NCI-H748 (cell line): Measurements from ENCODE around the gene CHST8.

ENCODE experiments used
- DNase-seq: peaks from one replicate; lab custom pipeline; 2025; ENCODE audit not compliant: unreplicated experiment; lab: John Stamatoyannopoulos, UW

Gene CHST8

DNA sequence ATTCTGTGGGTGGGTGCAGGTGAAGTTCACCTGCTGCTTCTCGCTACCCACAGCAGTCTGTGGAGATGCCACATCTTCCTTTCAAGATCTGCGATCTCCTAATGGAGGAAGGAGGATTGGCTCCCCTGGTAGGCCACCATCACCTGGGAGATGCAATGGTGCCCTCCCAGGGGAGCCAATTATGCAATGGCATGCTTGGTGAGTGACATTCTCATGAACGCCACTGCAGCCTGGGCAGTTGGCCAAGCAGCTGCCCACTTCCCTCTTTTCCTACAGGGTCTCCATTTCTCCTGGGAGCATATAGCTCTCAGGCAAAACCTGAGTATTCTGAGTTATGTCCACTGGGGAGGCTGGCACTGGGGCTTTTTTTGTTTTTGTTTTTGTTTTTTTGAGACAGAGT, 91.4 kb downstream of the CHST8 start:
- no peak for DNase-seq

- DNase-seq, result no peak
These were observed 92.4 kb downstream of the CHST8 start for GRCh38 chr19:33714149-33714548.

DNA sequence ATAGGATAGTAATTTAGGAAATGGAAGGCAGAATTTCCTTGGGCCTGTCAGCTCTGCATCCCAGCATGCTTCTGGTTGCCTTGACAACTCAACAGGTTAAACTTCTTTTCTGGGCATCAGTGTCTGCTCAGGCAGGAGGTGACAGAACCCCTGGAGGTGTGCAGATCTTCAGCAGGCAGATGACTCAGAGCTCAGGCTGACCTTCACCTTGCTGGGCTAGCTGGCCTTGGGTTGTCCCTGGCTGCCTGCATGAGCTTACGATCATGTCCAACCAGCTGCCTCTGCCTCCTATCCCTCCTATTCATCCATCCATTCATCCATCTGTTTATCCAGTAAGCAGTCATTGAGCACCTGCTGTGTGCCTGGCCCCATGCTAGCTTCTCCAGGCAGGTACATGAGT, 93.7 kb downstream of the CHST8 start:
- DNase-seq, result no peak

DNA sequence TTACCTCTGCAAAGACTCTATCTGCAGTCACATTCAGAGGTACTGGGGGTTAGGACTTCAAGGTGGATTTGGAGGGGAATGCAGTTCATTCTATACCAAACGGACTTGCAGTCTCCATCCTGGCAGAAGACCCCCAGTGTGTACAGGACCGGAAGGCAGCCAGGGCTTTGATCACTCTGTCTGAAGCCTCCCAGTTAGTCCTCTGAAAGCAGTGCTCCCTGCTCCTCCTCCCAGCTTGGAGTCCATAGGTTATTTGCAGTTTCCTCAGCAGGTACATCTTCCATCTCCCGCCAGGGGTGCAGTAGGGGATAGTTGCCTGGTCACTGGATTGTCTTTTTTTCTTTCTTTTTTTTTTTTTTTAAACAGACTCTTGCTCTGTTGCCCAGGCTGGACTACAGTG, 96.1 kb downstream of the CHST8 start:
- no peak for DNase-seq

DNA sequence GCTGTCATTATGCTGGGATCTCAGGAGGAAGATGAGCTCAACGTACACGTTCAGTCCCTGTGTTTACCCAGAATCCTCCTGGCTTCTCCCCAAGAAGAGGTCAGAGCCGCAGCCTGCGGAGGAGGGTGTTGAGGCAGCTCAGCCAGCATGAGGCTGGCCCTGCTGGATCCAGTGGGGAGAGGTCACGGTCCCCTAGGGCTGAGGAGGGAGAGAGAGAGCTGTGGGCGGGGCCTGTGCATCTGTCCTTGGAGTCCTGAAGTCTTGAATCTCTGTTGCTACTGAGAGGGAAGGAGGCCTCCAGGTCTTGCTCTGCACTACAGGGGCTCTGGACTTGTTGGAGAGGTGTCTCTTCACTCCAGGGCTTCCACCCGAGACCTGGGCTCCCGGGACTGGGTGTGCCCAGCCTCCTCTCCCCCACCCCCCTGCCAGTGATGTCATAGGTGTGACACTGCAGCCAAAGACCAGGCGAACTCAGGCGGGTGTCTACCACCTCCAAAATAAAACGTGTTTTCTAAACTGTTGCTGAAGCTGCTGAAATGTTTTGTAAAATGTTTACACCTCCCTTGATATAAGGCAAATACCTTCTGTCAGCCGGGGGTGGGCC, 97.0 kb downstream of the CHST8 start:
- DNase-seq, result no peak

DNA sequence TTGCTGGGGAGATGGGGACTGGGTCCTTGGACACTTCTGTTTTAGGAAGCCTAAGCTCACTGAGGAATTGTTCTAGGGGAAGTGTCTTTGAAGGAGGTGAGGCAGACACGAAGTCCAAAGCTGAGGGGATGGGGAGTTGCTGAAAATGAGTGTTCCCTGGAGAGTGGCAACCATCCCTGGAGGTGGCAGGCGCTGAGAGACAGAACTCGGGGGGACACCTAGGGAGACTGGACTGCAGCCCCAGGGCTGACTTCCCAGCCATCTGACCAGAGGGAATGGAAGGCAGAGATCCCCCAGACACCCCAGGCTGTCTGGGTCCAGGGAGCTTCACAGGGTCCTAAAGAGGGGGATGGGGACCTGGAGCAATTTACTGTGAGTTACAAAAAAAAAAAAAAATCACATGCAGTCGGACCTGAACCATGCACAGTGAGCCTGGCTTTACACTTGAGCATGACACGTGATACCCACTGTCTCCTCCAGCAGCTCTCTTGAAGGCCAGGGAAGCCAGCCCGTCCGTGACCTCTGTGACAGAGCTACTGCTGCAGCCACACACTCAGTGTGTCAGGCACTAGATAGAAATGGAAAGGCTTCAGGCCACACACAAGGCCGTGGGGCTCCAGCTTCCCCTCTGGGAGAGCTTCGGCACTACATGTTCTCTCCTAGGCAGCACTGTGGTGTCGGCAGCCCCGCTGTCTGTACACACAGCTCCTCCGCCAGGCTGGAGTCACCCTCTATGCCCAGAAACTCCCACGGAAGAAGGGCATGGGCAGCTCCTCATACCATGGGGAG, 97.8 kb downstream of the CHST8 start:
- no peak for DNase-seq

- DNase-seq, result no peak
These were observed 98.4 kb downstream of the CHST8 start for GRCh38 chr19:33720155-33720493.

- no peak for DNase-seq
These were observed 99.2 kb downstream of the CHST8 start for GRCh38 chr19:33720691-33721682.

GRCh38 chr19:33721735-33722297, 100.1 kb downstream of the CHST8 start:
- DNase-seq, result no peak

- no peak for DNase-seq
These were observed 100.9 kb downstream of the CHST8 start for GRCh38 chr19:33722456-33723239.

GRCh38 chr19:33723512-33723911, 101.8 kb downstream of the CHST8 start:
- DNase-seq, result no peak

DNA sequence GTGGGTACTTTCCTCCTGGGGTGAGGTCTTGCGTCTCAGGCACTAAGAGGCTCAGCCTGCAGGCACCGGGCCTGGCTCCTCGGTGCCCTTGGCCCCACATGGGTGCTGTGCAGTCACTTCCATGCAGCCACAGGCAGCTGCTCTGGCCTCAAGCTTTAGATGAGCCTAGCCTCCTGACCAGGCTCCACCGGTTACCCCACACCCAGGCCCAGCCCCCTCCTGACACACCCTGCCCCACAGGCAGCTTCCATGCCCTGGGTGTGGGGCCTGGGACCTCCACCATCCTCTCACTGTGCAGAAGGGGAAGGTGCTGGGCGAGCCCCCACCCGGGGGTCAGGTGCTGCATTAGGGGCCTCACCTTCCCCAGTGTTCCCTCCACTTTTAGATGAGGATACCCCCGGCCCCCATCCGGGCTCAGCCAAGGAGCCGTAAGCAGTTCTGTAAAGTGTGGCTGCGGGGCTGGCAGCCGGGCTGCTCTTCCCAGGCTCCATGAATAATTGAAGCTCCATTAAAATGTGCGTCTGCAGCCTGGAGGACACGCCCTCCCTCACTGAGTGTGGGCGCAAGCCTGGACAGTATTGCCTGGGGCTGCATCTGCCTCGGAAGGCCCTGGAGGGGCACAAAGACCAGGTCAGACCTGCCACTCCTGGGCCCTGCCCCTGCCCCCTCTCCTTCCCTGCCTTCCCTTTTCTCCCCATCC, 102.4 kb downstream of the CHST8 start:
- DNase-seq, result peak; percentile 48

- no peak for DNase-seq
These were observed 102.9 kb downstream of the CHST8 start for GRCh38 chr19:33724721-33725060.

DNA sequence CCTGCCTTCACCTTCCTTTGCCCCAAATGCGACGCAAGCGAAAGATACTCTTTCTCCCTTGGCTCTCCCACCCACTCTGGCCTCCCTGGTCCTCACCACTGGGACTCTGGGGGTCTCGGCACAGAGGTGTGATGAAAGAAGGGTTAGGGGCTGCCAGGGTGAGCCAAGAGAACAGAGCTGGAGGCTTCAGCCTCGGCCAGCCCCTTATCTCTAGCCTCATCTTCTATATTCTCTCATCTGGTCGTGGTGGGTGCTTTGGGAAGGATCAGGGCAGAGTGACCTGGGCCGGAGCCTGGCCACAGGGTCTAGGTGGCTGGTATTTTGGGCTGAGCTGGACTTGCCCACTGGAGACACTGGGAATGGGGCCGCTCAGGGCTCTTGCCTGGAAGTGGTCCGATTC, 103.8 kb downstream of the CHST8 start:
- DNase-seq, result no peak

DNA sequence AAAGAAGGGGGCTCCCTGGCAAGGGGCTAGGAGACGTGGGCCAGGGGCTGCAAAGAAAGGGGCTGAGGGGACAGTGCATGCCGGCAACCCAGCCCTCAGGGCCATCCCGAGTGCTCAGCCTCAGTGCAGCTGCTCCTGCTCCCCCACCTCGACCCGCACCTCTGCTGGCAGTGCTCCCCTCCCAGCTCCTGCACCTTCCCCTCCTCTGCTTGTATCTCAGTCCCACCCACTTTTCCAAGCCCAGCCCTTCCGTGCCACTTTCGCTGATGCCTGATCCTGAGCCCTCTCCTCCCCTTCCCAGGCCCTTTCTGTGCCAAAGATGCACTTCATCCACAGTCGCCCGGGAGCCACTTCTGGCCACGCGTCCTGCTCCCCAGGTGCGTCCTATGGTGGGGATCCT, 105.0 kb downstream of the CHST8 start:
- DNase-seq, result no peak

GRCh38 chr19:33727331-33727998, 105.7 kb downstream of the CHST8 start:
- DNase-seq, result no peak

DNA sequence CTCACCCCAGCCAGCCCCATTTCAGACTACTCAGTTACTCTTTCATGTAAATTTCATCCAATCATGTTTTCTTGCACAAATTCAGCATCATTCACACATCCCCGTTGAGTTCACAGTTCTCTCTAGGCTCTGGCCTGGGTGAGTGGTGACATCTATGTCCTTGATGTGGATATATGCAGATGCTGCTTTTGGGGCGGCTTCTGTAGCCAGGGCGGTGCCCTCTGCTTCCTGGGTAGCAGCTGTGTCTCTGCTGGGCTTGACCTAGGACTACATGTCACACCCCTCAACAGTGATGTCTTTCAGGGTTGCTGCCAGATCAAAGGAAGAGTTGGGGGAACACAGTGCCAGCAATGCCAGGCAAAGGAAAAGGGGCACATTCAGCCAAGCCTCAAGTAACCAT, 106.4 kb downstream of the CHST8 start:
- no peak for DNase-seq

- DNase-seq, result no peak
These were observed 109.3 kb downstream of the CHST8 start for GRCh38 chr19:33730858-33731607.

- DNase-seq, result no peak
These were observed 110.1 kb downstream of the CHST8 start for GRCh38 chr19:33731881-33732280.
